Thoracic aorta (tissue), 2 donors: ENCODE measurements around the gene TCF7L2. TPM values are rescaled to one million over a fixed set of nuclear protein-coding genes. Genes with fewer than 3 reads are reported as not detected.

ENCODE experiments used
- ATAC-seq: fragments of 150-250 bp; one replicate; pipeline ENCODE4 v1.8.0; 2017; ENCODE audit warnings: low read depth; ENCODE audit not compliant: insufficient number of reproducible peaks, low FRiP score
- DNase-seq: peaks from one replicate; pipeline ENCODE4 v3.0.0-alpha.2; 2020; ENCODE audit warnings: low spot score
- H3K27ac ChIP-seq, 2 donors: fragments of 200-600 bp; sonication (generic); 1 replicate in 1 of 2; 2 replicates in 1 of 2; pipeline ENCODE4 v1.5.1; 2016; ENCODE audit warnings: mild to moderate bottlenecking in 2 of 2, moderate library complexity in 2 of 2
- H3K27me3 ChIP-seq: fragments of 200-600 bp; sonication (generic); replicated peaks from 2 replicates; pipeline ENCODE4 v1.6.0; 2016; ENCODE audit warnings: mild to moderate bottlenecking; ENCODE audit not compliant: insufficient read depth
- H3K36me3 ChIP-seq: fragments of 200-600 bp; sonication (generic); one replicate; pipeline ENCODE4 v1.5.1; 2016
- H3K4me1 ChIP-seq, 2 donors: fragments of 200-600 bp; sonication (generic); 1 replicate in 1 of 2; 2 replicates in 1 of 2; pipeline versions ENCODE4 v1.5.1 to v1.6.0; 2016; ENCODE audit warnings: low read depth in 2 of 2, mild to moderate bottlenecking in 1 of 2; ENCODE audit not compliant: control insufficient read depth in 1 of 2
- H3K4me3 ChIP-seq: fragments of 200-600 bp; sonication (generic); 2 replicates; pipeline ENCODE4 v1.5.1; 2016; ENCODE audit warnings: mild to moderate bottlenecking
- H3K9me3 ChIP-seq: fragments of 200-600 bp; sonication (generic); 2 replicates; pipeline ENCODE4 v1.5.1; 2016
- total RNA-seq, 2 donors: library from RNA; depleted of rRNA; stranded (reverse); fragments of >200 nt; gene quantifications; one replicate each; pipeline versions ENCODE4 v1.1.0 to v1.2.3, GENCODE V29; 2016
- TF ChIP-seq, protein P1 (sequence below): fragments of 200-600 bp; sonication (generic); IDR thresholded peaks from one replicate; pipeline ENCODE4 v1.5.1; 2019; ENCODE audit warnings: antibody characterized with exemption

Gene TCF7L2
- total RNA-seq, 2 donors from 2014 or later, result 21.4 to 50.5 TPM

DNA sequence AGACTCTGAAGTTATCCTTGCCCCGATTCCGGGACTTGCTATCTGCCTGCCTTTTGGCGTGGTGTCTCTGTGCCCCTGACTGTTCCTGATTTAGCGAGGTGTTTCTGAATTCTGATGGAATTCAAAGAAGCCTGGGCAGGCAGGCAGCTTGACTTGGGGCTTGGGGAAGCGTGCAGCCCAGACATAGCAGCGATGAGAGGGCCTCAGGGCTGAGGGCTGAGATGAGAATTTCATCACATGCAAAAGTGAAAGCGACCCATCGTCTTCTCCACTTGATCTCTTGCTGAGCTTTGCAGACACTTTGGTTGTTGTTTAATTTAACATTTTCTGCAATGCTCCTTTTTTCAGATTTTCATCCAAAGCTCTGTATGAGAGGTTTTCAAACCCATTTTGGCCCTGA lies 57.8 kb downstream of the TCF7L2 start:
- Histone ChIP-seq H3K4me3 (no peak overlapping the region), H3K4me1 (peaks cover 18 to 55% of the 10 kb centered on the region in 2 donors), H3K9me3 (no peaks in the 10 kb centered on the region), H3K36me3 (no peaks in the 10 kb centered on the region), H3K27me3 (no peaks in the 10 kb centered on the region), H3K27ac (no peak overlapping the region)
- ATAC-seq (no peak), DNase-seq (no peak)
- TF ChIP-seq, protein P1, sequence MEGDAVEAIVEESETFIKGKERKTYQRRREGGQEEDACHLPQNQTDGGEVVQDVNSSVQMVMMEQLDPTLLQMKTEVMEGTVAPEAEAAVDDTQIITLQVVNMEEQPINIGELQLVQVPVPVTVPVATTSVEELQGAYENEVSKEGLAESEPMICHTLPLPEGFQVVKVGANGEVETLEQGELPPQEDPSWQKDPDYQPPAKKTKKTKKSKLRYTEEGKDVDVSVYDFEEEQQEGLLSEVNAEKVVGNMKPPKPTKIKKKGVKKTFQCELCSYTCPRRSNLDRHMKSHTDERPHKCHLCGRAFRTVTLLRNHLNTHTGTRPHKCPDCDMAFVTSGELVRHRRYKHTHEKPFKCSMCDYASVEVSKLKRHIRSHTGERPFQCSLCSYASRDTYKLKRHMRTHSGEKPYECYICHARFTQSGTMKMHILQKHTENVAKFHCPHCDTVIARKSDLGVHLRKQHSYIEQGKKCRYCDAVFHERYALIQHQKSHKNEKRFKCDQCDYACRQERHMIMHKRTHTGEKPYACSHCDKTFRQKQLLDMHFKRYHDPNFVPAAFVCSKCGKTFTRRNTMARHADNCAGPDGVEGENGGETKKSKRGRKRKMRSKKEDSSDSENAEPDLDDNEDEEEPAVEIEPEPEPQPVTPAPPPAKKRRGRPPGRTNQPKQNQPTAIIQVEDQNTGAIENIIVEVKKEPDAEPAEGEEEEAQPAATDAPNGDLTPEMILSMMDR, result no peak

DNA sequence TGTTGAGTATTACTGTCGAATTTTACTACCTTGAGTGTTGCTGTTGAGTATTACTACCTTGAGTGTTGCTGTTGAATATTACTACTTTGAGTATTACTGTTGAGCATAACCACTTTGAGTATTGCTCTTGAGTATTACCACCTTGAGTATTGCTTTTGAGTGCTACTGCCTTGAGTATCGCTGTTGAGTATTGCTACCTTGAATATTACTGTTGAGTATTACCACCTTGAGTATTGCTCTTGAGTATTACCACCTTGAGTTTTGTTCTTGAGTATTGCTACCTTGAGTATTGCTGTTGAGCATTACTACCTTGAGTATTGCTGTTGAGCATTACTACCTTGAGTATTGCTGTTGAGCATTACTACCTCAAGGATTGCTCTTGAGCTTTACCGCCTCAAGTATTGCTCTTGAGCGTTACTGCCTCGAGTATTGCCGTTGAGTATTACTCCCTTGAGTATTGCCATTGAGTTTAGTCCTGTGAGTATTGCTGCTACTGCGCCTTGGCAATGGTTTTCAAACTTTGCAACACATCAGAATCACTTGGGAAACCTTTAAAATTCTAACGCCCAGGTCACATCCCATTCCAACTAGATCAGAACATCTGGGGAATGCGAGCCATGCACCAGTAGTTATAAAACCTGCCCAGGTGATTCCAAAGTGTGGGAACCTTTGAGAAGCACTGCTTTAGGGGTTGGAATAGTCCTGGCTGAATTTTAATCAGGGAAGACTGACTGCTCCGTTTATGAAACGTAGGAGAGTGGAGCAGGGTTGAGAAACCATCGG lies 61.7 kb downstream of the TCF7L2 start:
- DNase-seq, result no peak
- Histone ChIP-seq H3K36me3 (no peaks in the 10 kb centered on the region), H3K4me3 (no peak overlapping the region), H3K4me1 (peaks cover 1 to 32% of the 10 kb centered on the region in 2 donors), H3K27ac (no peak overlapping the region), H3K9me3 (no peaks in the 10 kb centered on the region), H3K27me3 (no peaks in the 10 kb centered on the region)
- no peak for ATAC-seq
- TF ChIP-seq, protein P1, result no peak

DNA sequence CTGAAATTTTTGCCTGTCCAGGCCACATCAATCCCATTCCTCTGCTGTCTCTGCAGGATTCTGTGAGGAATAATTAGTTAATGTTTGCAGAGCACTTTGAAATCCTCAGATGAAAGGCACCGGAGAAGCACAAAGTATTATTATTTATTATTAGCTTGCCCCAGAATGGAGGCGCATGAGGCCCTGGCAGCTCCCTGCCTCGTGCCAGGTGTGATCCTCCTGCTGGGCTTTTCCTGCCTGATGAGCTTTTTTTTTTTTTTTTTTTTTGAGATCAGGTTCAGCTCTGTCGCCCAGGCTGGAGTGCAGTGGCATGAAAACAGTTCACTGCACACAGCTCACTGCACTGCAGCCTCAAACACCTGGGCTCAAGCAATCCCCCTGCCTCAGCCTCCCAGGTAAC lies 65.2 kb downstream of the TCF7L2 start:
- ATAC-seq (no peak), DNase-seq (no peak)
- peaks cover 2 to 48% of the 10 kb centered on the region in 2 donors for H3K4me1 ChIP-seq

DNA sequence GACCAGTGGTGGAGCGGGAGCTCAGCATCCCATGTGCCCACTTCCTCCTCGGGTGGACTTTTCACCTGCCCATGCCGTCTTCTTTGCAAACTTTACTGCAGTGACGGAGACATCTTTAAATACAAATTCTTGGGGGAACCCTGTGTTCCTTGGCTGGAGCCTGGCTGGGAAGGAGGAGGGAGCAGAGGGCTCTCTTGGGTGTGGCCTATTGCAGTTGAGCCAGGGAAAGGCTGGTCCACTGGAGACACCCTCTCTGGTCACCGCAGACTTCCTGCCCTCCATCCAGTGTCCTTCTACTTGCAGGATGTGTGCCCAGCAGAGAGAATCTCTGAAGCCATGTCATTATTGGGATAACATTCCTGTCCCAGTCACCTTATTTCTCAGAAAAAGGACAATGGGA lies 67.3 kb downstream of the TCF7L2 start:
- Histone ChIP-seq H3K4me1 (peaks cover 16 to 65% of the 10 kb centered on the region in 2 donors), H3K4me3 (no peak overlapping the region), H3K27ac (no peak overlapping the region), H3K27me3 (no peaks in the 10 kb centered on the region), H3K9me3 (no peaks in the 10 kb centered on the region), H3K36me3 (no peaks in the 10 kb centered on the region)
- ATAC-seq, result no peak
- no peak for DNase-seq
- TF ChIP-seq, protein P1, result no peak

More for the DNA sequence above, 65.2 kb downstream of the TCF7L2 start:
- TF ChIP-seq, protein P1, result no peak
- Histone ChIP-seq H3K27ac (no peak overlapping the region), H3K9me3 (no peaks in the 10 kb centered on the region), H3K36me3 (no peaks in the 10 kb centered on the region), H3K27me3 (no peaks in the 10 kb centered on the region), H3K4me3 (no peak overlapping the region)

DNA sequence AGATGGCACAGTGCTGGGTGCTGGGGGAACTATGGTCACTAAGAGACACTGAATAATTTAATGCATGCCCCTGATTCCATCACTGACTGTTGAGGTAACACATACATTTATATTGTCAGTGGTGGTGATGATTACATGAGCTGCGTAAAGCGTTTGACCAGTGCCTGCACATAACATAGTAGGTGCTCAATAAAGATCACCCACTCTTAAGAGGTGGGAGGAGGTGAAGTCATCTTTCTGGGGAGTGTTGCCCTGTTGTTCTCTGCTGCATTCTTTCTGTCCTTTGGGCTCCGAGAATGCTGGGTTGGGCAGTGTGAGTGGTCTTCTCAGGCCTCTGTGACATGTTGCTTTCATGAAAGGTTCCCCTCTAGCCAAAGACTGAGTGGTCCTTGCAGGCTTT lies 68.0 kb downstream of the TCF7L2 start:
- ATAC-seq, result no peak
- TF ChIP-seq, protein P1, result no peak
- Histone ChIP-seq H3K27ac (no peak overlapping the region), H3K36me3 (no peaks in the 10 kb centered on the region), H3K27me3 (no peaks in the 10 kb centered on the region), H3K9me3 (no peaks in the 10 kb centered on the region), H3K4me1 (peaks cover 19 to 71% of the 10 kb centered on the region in 2 donors), H3K4me3 (no peak overlapping the region)
- DNase-seq, result no peak
